Neural progenitor cell (in vitro differentiated cells): ENCODE data around the gene VPS35L. TPM values are rescaled to one million over a fixed set of nuclear protein-coding genes. Genes with fewer than 3 reads are reported as not detected.

Source experiments
- DNase-seq: peaks from one replicate; pipeline ENCODE4 v3.0.0-alpha.2; 2016; ENCODE audit warnings: low spot score
- H2AFZ ChIP-seq: fragments of 200-600 bp; sonication (generic); replicated peaks from 2 replicates; pipeline ENCODE4 v1.6.1; 2016; ENCODE audit warnings: antibody characterized with exemption
- H3F3A ChIP-seq: fragments of 200-600 bp; sonication (generic); 2 replicates; pipeline ENCODE4 v1.6.1; 2016; ENCODE audit warnings: antibody characterized with exemption, low read depth
- H3K27ac ChIP-seq: fragments of 200-600 bp; sonication (generic); 2 replicates; pipeline ENCODE4 v1.5.1; 2016; ENCODE audit warnings: mild to moderate bottlenecking
- H3K27me3 ChIP-seq: fragments of 200-600 bp; sonication (generic); 2 replicates; pipeline ENCODE4 v1.6.1; 2016; ENCODE audit warnings: mild to moderate bottlenecking, moderate library complexity
- H3K36me3 ChIP-seq: fragments of 200-600 bp; sonication (generic); 2 replicates; pipeline ENCODE4 v1.5.1; 2016
- H3K4me1 ChIP-seq: fragments of 200-600 bp; sonication (generic); 2 replicates; pipeline ENCODE4 v1.6.1; 2016; ENCODE audit warnings: mixed run types
- H3K4me2 ChIP-seq: fragments of 200-600 bp; sonication (generic); 2 replicates; pipeline ENCODE4 v1.6.1; 2016
- H3K4me3 ChIP-seq: fragments of 200-600 bp; sonication (generic); 2 replicates; pipeline ENCODE4 v1.5.1; 2016
- H3K79me2 ChIP-seq: fragments of 200-600 bp; sonication (generic); 2 replicates; pipeline ENCODE4 v1.6.1; 2016; ENCODE audit warnings: low read depth
- H3K9ac ChIP-seq: fragments of 200-600 bp; sonication (generic); 2 replicates; pipeline ENCODE4 v1.6.1; 2016
- H3K9me3 ChIP-seq: fragments of 200-600 bp; sonication (generic); 2 replicates; pipeline ENCODE4 v1.5.1; 2016; ENCODE audit warnings: low read depth
- H4K20me1 ChIP-seq: fragments of 200-600 bp; sonication (generic); 2 replicates; pipeline ENCODE4 v1.6.1; 2016; ENCODE audit warnings: low read depth
- H3K27ac Mint-ChIP-seq: 3 replicates; pipeline ENCODE4 v1.8.0; 2021; ENCODE audit warnings: mixed read lengths
- H3K27me3 Mint-ChIP-seq: 2 replicates; pipeline ENCODE4 v1.8.0; 2022; ENCODE audit warnings: low read depth, mild to moderate bottlenecking, inconsistent platforms, moderate library complexity, mixed read lengths; ENCODE audit not compliant: insufficient read depth
- H3K36me3 Mint-ChIP-seq: 3 replicates; pipeline ENCODE4 v1.8.0; 2021; ENCODE audit warnings: mixed read lengths
- H3K4me1 Mint-ChIP-seq: 3 replicates; pipeline ENCODE4 v1.8.0; 2021; ENCODE audit warnings: mixed read lengths
- H3K4me3 Mint-ChIP-seq: 3 replicates; pipeline ENCODE4 v1.8.0; 2021; ENCODE audit warnings: mild to moderate bottlenecking, moderate library complexity, mixed read lengths
- H3K9me3 Mint-ChIP-seq: 3 replicates; pipeline ENCODE4 v1.8.0; 2020; ENCODE audit warnings: mixed read lengths
- CTCF ChIP-seq: fragments of 200-600 bp; sonication (generic); IDR thresholded peaks from 2 replicates; pipeline ENCODE4 v1.5.1; 2017; ENCODE audit warnings: antibody characterized with exemption, mild to moderate bottlenecking
- EZH2 ChIP-seq: fragments of 200-600 bp; sonication (generic); IDR thresholded peaks from 2 replicates; pipeline ENCODE4 v1.6.1; 2017; ENCODE audit warnings: antibody characterized with exemption, mild to moderate bottlenecking, moderate library complexity
- EZH2phosphoT487 ChIP-seq: fragments of 200-600 bp; sonication (generic); IDR thresholded peaks from 2 replicates; pipeline ENCODE4 v1.6.1; 2017; ENCODE audit warnings: antibody characterized with exemption
- total RNA-seq: library from RNA; depleted of rRNA; stranded (reverse); fragments of >200 nt; gene quantifications from 2 replicates; pipeline ENCODE4 v1.2.3, GENCODE V29; 2015; ENCODE audit warnings: low replicate concordance

Gene VPS35L
- total RNA-seq, 1 donor from 2014 or later = 57.1 TPM

- Mint-ChIP-seq H3K27ac (peak overlapping the region; percentile 51), H3K36me3 (peaks cover 11% of the 10 kb centered on the region), H3K4me3 (peak overlapping the region; percentile 99), H3K4me1 (peaks cover 47% of the 10 kb centered on the region), H3K27me3 (no peaks in the 10 kb centered on the region), H3K9me3 (no peaks in the 10 kb centered on the region)
- peak overlapping the region; percentile 86 for H2AFZ ChIP-seq
- H3K4me3 ChIP-seq = peak overlapping the region; percentile 93
- peaks cover 20% of the 10 kb centered on the region for H3K4me1 ChIP-seq
- TF ChIP-seq CTCF (no peak), EZH2phosphoT487 (no peak), EZH2 (no peak)
- H3K9me3 ChIP-seq = no peaks in the 10 kb centered on the region
- H3K9ac ChIP-seq = peak overlapping the region; percentile 53
- no peaks in the 10 kb centered on the region for H4K20me1 ChIP-seq
- peaks cover 11% of the 10 kb centered on the region for H3F3A ChIP-seq
- peak overlapping the region; percentile 97 for H3K4me2 ChIP-seq
- no peak overlapping the region for H3K27ac ChIP-seq
- peaks cover 58% of the 10 kb centered on the region for H3K79me2 ChIP-seq
- H3K27me3 ChIP-seq = no peaks in the 10 kb centered on the region
- peaks cover 7% of the 10 kb centered on the region for H3K36me3 ChIP-seq
- peak; percentile 25 for DNase-seq
Observed at GRCh38 chr16:19524616-19525384, 30.7 kb upstream of the VPS35L start.

GRCh38 chr16:19525385-19525723, 30.1 kb upstream of the VPS35L start:
- Mint-ChIP-seq H3K27ac (no peak overlapping the region), H3K9me3 (no peaks in the 10 kb centered on the region), H3K27me3 (no peaks in the 10 kb centered on the region), H3K4me3 (peak overlapping the region; percentile 99), H3K36me3 (peaks cover 11% of the 10 kb centered on the region), H3K4me1 (peaks cover 42% of the 10 kb centered on the region)
- Histone ChIP-seq H3K36me3 (peaks cover 7% of the 10 kb centered on the region), H3K4me2 (peak overlapping the region; percentile 97), H3F3A (peaks cover 11% of the 10 kb centered on the region), H3K4me3 (peak overlapping the region; percentile 93), H2AFZ (peak overlapping the region; percentile 86), H3K27me3 (no peaks in the 10 kb centered on the region), H3K4me1 (peaks cover 20% of the 10 kb centered on the region), H3K9ac (peak overlapping the region; percentile 53), H3K27ac (no peak overlapping the region), H4K20me1 (no peaks in the 10 kb centered on the region), H3K79me2 (peaks cover 52% of the 10 kb centered on the region), H3K9me3 (no peaks in the 10 kb centered on the region)
- no peak for DNase-seq
- no peak for TF ChIP-seq EZH2
- TF ChIP-seq EZH2phosphoT487 = no peak
- TF ChIP-seq CTCF = no peak

- Histone ChIP-seq H3K27ac (no peak overlapping the region), H3K9ac (no peak overlapping the region), H3K79me2 (peaks cover 39% of the 10 kb centered on the region), H3F3A (peaks cover 11% of the 10 kb centered on the region), H3K4me1 (peaks cover 20% of the 10 kb centered on the region), H3K4me2 (no peak overlapping the region), H3K27me3 (no peaks in the 10 kb centered on the region), H3K4me3 (no peak overlapping the region), H4K20me1 (no peaks in the 10 kb centered on the region), H3K9me3 (no peaks in the 10 kb centered on the region), H3K36me3 (peaks cover 13% of the 10 kb centered on the region), H2AFZ (no peak overlapping the region)
- no peak for DNase-seq
- H3K4me3 Mint-ChIP-seq = no peak overlapping the region
- no peak for TF ChIP-seq EZH2
- TF ChIP-seq CTCF = no peak
- no peak for TF ChIP-seq EZH2phosphoT487
- H3K36me3 Mint-ChIP-seq = peaks cover 15% of the 10 kb centered on the region
- no peaks in the 10 kb centered on the region for H3K9me3 Mint-ChIP-seq
- peaks cover 30% of the 10 kb centered on the region for H3K4me1 Mint-ChIP-seq
- H3K27me3 Mint-ChIP-seq = no peaks in the 10 kb centered on the region
- no peak overlapping the region for H3K27ac Mint-ChIP-seq
Observed at GRCh38 chr16:19527161-19527560, 28.3 kb upstream of the VPS35L start.
